ENCODE measurements around the gene COL9A1. TPM values are rescaled to one million over a fixed set of nuclear protein-coding genes. Genes with fewer than 3 reads are reported as not detected.

COL9A1 gene
- total RNA-seq, 1 experiment from 2014 or later, result not detected

- TF ChIP-seq ZFX (IDR thresholded peaks at IDR 0.05) (no peak), POLR2AphosphoS5 (IDR thresholded peaks at IDR 0.05; ENCODE audit: low read depth, low read length) (no peak), SIN3A (IDR thresholded peaks at IDR 0.05; ENCODE audit: low read depth) (no peak), REST (IDR thresholded peaks at IDR 0.05; ENCODE audit: low read depth) (no peak), JUND (IDR thresholded peaks at IDR 0.05) (no peak), FOSL1 (IDR thresholded peaks at IDR 0.05; ENCODE audit: low read depth) (no peak), EZH2 (IDR thresholded peaks at IDR 0.05) (no peak), TCF7L2 (IDR thresholded peaks at IDR 0.05; ENCODE audit: borderline replicate concordance, extremely low read depth, insufficient read depth, insufficient read length) (no peak), RAD21 (IDR thresholded peaks at IDR 0.05; ENCODE audit: low read depth) (no peak)
- TF ChIP-seq, protein P1, sequence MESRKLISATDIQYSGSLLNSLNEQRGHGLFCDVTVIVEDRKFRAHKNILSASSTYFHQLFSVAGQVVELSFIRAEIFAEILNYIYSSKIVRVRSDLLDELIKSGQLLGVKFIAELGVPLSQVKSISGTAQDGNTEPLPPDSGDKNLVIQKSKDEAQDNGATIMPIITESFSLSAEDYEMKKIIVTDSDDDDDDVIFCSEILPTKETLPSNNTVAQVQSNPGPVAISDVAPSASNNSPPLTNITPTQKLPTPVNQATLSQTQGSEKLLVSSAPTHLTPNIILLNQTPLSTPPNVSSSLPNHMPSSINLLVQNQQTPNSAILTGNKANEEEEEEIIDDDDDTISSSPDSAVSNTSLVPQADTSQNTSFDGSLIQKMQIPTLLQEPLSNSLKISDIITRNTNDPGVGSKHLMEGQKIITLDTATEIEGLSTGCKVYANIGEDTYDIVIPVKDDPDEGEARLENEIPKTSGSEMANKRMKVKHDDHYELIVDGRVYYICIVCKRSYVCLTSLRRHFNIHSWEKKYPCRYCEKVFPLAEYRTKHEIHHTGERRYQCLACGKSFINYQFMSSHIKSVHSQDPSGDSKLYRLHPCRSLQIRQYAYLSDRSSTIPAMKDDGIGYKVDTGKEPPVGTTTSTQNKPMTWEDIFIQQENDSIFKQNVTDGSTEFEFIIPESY (IDR thresholded peaks at IDR 0.05; ENCODE audit: extremely low read depth, insufficient replicate concordance, low read length), result no peak
- TF ChIP-seq, protein P2, sequence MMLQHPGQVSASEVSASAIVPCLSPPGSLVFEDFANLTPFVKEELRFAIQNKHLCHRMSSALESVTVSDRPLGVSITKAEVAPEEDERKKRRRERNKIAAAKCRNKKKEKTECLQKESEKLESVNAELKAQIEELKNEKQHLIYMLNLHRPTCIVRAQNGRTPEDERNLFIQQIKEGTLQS (IDR thresholded peaks at IDR 0.05), result no peak
Observed at GRCh38 chr6:70183538-70183937, 119.3 kb downstream of the COL9A1 start.

More at GRCh38 chr6:70183538-70183937, 119.3 kb downstream of the COL9A1 start:
- H3K27me3 ChIP-seq (ENCODE audit: insufficient read depth, low read length), result peaks cover 12% of the 10 kb centered on the region; the same call in 1 of the 2 replicates
- CTCF ChIA-PET, result no interaction called here
- no peaks in the 10 kb centered on the region for H3K4me1 ChIP-seq (ENCODE audit: control insufficient read depth in 1 of 2, insufficient read depth in 2 of 2, low read length in 2 of 2)
- no peak overlapping the region for H3K27ac ChIP-seq (ENCODE audit: low read depth, low read length)
- H3K4me2 ChIP-seq (ENCODE audit: low read length), result no peak overlapping the region
- no peaks in the 10 kb centered on the region for H3K36me3 ChIP-seq (ENCODE audit: control insufficient read depth in 1 of 2, insufficient read depth in 2 of 2, low read length in 2 of 2)
- no peaks in the 10 kb centered on the region for H3K9me3 ChIP-seq (ENCODE audit: control insufficient read depth in 1 of 2, insufficient read depth in 1 of 2, low read depth in 1 of 2, low read length in 2 of 2)
- no peak overlapping the region for H3K9ac ChIP-seq (ENCODE audit: low read length)
- no peaks in the 10 kb centered on the region for H3K79me2 ChIP-seq (ENCODE audit: insufficient read depth, low read length)
- ATAC-seq, result no peak
- no TSS peak for BruUV-seq (replicated peaks)
- POLR2A ChIA-PET, result no interaction called here
- no peak for DNase-seq (ENCODE audit: low read depth, low spot score)
- no peaks in the 10 kb centered on the region for H4K20me1 ChIP-seq (ENCODE audit: insufficient read depth)
- RAD21 ChIA-PET (ENCODE audit: low non-redundant PET in 1 of 2, low total read pairs in 2 of 2, uncharacterized antibody in 2 of 2, unreplicated experiment in 2 of 2), result no interaction called here
- intact Hi-C loops (cut with micrococcal nuclease), result no loop called here
- no peak overlapping the region for H2AFZ ChIP-seq (ENCODE audit: low read depth, low read length, poor library complexity, severe bottlenecking)
- no peak overlapping the region for H3K4me3 ChIP-seq (replicated peaks in 1 of 2; ENCODE audit: low read depth in 1 of 2, low read length in 2 of 2)
- H3K9me2 ChIP-seq (ENCODE audit: insufficient read depth), result no peaks in the 10 kb centered on the region

Measured in HCT116 (cell line).